Vagina (tissue), 2 donors: ENCODE measurements around the gene CGB3.

ENCODE experiments used
- POLR2A ChIP-seq, 2 donors: fragments of 450-650 bp; IDR thresholded peaks; one replicate each; pipeline ENCODE4 v1.6.1; 2017; ENCODE audit warnings: antibody characterized with exemption in 2 of 2, mild to moderate bottlenecking in 2 of 2, moderate library complexity in 2 of 2
- POLR2AphosphoS5 ChIP-seq, 2 donors: sonication (generic); formaldehyde crosslinking; IDR thresholded peaks; one replicate each; pipeline ENCODE4 v1.9.0; 2017; ENCODE audit warnings: antibody characterized with exemption in 2 of 2, mild to moderate bottlenecking in 2 of 2, low read depth in 1 of 2; ENCODE audit not compliant: insufficient read depth in 1 of 2
- TF ChIP-seq, protein P1 (sequence below), 3 experiments: fragments of 450-650 bp in 2 of 3; fragments of 200-600 bp in 1 of 3; sonication (generic) in 1 of 3; IDR thresholded peaks; one replicate each; pipeline ENCODE4 v1.5.1; 2017 to 2019; ENCODE audit warnings: antibody characterized with exemption in 3 of 3, mild to moderate bottlenecking in 2 of 3, moderate library complexity in 2 of 3

- TF ChIP-seq, protein P1, sequence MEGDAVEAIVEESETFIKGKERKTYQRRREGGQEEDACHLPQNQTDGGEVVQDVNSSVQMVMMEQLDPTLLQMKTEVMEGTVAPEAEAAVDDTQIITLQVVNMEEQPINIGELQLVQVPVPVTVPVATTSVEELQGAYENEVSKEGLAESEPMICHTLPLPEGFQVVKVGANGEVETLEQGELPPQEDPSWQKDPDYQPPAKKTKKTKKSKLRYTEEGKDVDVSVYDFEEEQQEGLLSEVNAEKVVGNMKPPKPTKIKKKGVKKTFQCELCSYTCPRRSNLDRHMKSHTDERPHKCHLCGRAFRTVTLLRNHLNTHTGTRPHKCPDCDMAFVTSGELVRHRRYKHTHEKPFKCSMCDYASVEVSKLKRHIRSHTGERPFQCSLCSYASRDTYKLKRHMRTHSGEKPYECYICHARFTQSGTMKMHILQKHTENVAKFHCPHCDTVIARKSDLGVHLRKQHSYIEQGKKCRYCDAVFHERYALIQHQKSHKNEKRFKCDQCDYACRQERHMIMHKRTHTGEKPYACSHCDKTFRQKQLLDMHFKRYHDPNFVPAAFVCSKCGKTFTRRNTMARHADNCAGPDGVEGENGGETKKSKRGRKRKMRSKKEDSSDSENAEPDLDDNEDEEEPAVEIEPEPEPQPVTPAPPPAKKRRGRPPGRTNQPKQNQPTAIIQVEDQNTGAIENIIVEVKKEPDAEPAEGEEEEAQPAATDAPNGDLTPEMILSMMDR (IDR thresholded peaks at IDR 0.05) = no peak
- TF ChIP-seq POLR2A (IDR thresholded peaks at IDR 0.05) (no peak), POLR2AphosphoS5 (IDR thresholded peaks at IDR 0.05; ENCODE audit: insufficient read depth in 1 of 2, low read depth in 1 of 2) (no peak)
Measured at GRCh38 chr19:48975947-48976847, 47.9 kb downstream of the CGB3 start.
